G401.6 (cell line): Measurements from ENCODE around the gene PLEKHG3.

Experiments
- FAIRE-seq: peaks from 2 replicates; lab custom pipeline; 2012; peaks lifted over from hg19 to GRCh38; lab: Jason Lieb, UNC

Gene PLEKHG3

GRCh38 chr14:64708148-64709004 lies 4.2 kb downstream of the PLEKHG3 start:
- FAIRE-seq: no peak

DNA sequence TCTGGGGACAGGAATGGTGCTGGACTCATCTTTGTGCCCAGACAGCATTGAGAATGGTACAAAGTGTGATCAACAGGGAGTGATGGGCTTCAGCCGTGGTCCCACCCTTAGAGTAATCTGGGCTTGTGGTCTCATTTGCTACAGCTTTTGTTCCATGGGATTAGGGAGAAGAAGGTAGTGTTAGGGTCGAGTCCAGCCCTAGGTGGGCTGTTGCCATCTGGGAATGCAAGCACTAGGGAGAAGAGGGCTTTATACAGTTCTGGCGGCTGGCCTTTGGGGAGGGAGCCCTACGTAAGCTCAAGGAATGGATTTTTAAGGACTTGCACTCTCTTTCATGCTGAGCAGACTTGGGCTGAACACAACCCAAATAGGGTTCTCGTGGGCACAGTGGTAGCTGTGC lies 4.9 kb downstream of the PLEKHG3 start:
- no peak for FAIRE-seq

DNA sequence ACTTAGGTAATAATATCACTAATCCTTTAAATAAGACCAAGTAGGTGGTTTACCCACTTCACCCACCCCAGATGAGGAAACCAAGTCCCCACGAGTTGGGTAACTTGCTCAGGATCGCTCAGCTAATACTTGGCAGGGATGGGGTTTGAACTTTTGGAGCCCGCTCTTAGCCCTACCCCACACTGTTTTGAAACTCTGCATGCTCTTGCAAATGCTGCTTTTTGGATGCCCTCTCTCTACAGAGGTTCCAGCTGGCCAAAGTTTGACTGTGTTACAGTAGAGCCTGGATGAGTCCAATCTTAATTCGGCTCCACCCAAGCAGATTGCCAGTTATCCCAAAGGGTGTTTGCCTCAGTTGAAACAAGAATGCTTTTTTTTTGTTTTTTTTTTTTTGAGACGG lies 6.8 kb downstream of the PLEKHG3 start:
- FAIRE-seq: no peak

GRCh38 chr14:64713677-64714076 lies 9.5 kb downstream of the PLEKHG3 start:
- FAIRE-seq: peak; percentile 15

DNA sequence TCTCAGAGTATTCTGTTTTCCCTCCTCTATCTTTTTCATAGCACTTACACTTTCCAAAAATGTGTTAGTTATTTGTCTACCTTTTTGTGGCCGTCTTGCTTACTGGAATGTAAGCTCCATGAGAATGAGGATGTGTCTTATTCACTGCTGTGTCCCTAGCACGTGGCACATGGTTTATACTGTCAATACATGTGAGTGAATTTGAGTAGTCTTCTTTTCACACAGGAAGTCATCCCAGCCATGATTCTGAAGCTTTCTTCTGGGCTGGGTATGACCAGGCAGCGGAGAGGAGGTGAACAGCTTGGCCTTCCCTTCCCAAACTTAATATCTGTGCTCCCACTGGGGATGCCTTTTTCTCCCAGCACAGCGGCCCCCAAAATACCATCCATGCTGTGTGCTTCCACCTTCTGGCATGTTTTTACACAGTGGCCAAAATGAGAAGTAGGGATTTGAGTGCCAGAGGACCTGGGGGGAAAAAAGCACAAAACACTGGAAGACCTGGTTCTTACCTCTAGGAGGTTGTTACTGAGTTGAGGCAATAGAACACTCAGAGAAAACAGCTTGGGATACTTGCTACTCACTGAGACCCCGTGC lies 10.3 kb downstream of the PLEKHG3 start:
- no peak for FAIRE-seq

- FAIRE-seq: no peak
Observed at GRCh38 chr14:64715146-64715627, 11.0 kb downstream of the PLEKHG3 start.

- FAIRE-seq: no peak
Observed at GRCh38 chr14:64715628-64716412, 11.6 kb downstream of the PLEKHG3 start.

DNA sequence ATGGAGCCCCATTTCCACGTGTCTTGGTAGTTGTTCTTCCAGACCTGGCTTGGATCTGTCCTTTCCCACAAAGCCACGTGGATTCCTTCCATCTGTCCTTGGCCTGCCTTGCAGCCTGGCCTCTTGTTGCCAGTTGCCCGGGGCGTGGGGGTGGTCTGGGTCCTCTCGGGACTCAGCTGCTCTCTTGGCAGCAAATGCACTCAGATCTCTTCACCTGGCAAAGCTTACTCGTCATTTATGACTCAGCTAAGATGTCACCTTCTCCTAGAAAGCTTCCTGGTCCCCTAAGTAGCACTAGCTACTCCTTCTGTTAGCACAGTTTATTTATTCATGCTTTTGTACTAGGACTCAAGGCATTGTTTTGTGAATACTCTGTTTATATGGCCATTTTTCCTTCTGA lies 13.6 kb downstream of the PLEKHG3 start:
- FAIRE-seq: no peak

DNA sequence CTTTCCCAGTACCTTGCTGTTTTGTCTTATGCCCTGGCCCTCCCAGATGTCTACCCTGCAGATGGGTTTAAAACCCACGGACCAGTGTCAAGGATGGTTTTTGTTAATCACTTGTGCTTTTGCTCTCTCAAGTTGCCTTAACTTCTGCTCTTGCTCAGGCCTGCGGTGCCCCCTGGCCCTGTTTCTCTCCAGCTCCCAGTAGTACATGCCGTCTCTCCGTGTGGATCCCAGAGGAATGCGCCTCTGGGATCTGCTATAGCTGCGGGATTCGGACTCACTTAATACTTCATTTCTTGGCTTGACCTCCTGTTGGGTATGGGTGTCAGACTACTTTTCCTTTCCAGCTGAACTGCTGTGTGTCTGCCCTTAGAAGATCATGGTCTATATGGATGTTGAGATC lies 14.5 kb downstream of the PLEKHG3 start:
- no peak for FAIRE-seq

- FAIRE-seq: no peak
Observed at GRCh38 chr14:64719601-64720000, 15.4 kb downstream of the PLEKHG3 start.

GRCh38 chr14:64720131-64720576 lies 15.9 kb downstream of the PLEKHG3 start:
- no peak for FAIRE-seq

GRCh38 chr14:64721391-64721791 lies 17.2 kb downstream of the PLEKHG3 start:
- no peak for FAIRE-seq

- no peak for FAIRE-seq
Observed at GRCh38 chr14:64721899-64722298, 17.7 kb downstream of the PLEKHG3 start.

DNA sequence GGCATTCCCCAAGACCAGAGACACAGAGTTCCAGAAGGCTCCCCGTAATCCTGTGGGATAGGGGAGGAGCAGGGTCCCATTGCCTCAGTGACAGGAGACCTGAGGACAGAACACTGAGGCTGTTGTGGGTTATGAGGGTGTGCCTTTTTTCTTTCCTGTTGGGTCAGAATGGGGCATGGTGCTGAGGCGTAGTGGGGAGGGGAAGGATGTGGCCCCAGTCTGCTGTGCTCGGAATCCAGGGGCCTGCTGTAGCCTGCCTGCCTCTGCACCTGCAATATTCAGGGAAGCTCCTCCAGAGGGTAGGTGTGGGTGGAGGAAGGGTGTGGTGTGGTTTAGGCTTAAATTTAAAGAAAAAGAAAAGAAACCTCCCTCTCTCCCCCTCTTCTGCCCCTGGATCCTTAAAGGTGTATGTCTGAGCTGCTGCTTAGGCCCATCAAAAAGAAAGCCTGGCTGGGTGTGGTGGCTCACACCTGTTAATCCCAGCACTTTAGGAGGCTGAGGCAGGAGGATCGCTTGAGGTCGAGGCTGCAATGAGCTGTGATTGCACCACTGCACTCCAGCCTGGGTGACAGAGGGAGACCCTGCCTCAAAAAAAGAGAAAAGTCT lies 18.7 kb downstream of the PLEKHG3 start:
- no peak for FAIRE-seq

DNA sequence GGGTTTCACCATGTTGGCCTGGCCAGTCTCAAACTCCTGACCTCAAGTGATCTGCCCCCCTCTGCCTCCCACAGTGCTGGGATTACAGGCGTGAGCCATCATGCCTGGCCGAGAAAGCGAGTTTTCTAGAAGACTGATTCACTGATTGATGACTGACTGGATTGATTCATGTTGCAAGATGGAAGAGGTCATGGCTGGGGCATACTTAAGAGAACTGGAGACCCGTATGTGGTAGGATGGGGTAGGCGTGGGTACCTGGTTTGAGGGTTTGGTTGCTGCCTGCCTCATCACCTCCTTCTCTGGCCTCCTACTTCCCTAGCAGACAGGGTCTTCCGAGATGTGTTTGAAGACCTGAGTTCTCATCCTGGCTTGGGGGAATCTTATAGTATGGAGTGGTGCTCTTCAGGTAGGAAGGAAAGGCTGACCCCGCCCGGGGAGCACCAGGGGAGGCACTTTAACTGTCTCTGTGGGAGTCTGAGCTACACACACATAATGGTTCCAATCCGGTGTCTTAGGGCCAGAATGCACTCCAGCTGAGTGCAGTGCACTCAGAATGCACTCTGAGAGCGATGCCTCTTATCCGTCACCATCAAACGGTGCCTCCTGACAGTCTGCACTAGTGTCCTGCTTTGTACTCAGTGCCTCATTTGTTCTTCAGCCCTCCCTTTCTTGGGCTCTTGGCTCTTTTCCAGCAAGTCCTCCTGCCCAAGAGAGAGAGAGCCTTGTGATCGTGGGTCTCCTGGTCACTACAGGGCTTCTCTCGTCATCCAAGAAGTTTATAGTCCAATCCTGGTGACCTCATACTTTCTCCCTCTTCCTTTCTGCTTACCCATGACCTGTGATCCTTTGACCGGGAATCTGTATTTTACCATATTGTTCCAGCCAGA lies 19.7 kb downstream of the PLEKHG3 start:
- no peak for FAIRE-seq

DNA sequence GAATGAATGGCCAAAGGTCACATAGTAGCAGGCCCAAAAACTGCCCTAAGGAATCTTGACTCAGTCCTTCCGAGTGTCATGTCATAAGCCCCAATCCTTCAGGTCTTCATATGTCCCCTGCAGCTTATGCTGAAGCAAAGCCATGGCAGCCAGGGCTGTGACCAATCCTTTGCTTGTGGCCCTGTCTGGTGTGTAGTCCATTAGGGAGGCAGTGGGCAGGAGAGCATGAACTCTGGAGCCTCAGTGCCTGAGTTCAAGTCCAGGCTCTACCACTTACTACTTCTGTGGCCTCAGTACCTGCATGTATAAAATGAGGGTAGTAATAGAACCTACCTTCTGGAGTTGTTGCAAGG lies 20.3 kb downstream of the PLEKHG3 start:
- FAIRE-seq: no peak

- no peak for FAIRE-seq
Observed at GRCh38 chr14:64725261-64725815, 21.1 kb downstream of the PLEKHG3 start.

GRCh38 chr14:64725879-64726584 lies 21.8 kb downstream of the PLEKHG3 start:
- no peak for FAIRE-seq

GRCh38 chr14:64726585-64726890 lies 22.3 kb downstream of the PLEKHG3 start:
- FAIRE-seq: no peak

- no peak for FAIRE-seq
Observed at GRCh38 chr14:64727551-64728071, 23.4 kb downstream of the PLEKHG3 start.
